HEK293T (cell line): ENCODE data around the gene GCNT1.
A peak's percentile ranks its signal among the peaks of the same experiment; 100 is the strongest.

Experiments used
- CTCF ChIA-PET: fragments of 350-600 bp; formaldehyde crosslinking; extraction: SDS; loops from one replicate; lab custom pipeline; 2021; ENCODE audit warnings: antibody characterized with exemption, inconsistent platforms; lab: Yijun Ruan, JAX
- POLR2A ChIA-PET: fragments of 350-600 bp; formaldehyde crosslinking; extraction: SDS; loops from one replicate; lab custom pipeline; 2020; ENCODE audit warnings: antibody characterized with exemption, inconsistent platforms; lab: Yijun Ruan, JAX
- DNase-seq: peaks from one replicate; pipeline ENCODE4 v3.0.0; 2012; ENCODE audit warnings: mixed read lengths; ENCODE audit errors: extremely low spot score
- ARNT ChIP-seq: fragments of 450-650 bp; IDR thresholded peaks from 2 replicates; pipeline ENCODE4 v1.6.1; 2017; ENCODE audit warnings: mild to moderate bottlenecking
- BHLHE40 ChIP-seq: fragments of 450-650 bp; IDR thresholded peaks from 2 replicates; pipeline ENCODE4 v1.6.1; 2016; ENCODE audit warnings: mild to moderate bottlenecking, moderate library complexity, borderline replicate concordance
- CTBP1 ChIP-seq: fragments of 450-650 bp; IDR thresholded peaks from 2 replicates; pipeline ENCODE4 v1.6.1; 2016; ENCODE audit warnings: borderline replicate concordance
- ELF4 ChIP-seq: fragments of 450-650 bp; IDR thresholded peaks from 2 replicates; pipeline ENCODE4 v1.6.1; 2017; ENCODE audit warnings: antibody characterized with exemption
- FOXA1 ChIP-seq: fragments of 450-650 bp; IDR thresholded peaks from 2 replicates; pipeline ENCODE4 v1.6.1; 2016; ENCODE audit warnings: mild to moderate bottlenecking
- FOXK2 ChIP-seq: fragments of 450-650 bp; IDR thresholded peaks from 2 replicates; pipeline ENCODE4 v1.6.1; 2016; ENCODE audit warnings: mild to moderate bottlenecking
- FOXM1 ChIP-seq: fragments of 450-650 bp; IDR thresholded peaks from 2 replicates; pipeline ENCODE4 v1.6.1; 2017; ENCODE audit warnings: mild to moderate bottlenecking, borderline replicate concordance
- HDGF ChIP-seq: fragments of 450-650 bp; IDR thresholded peaks from 2 replicates; pipeline ENCODE4 v1.6.1; 2017; ENCODE audit warnings: antibody characterized with exemption, borderline replicate concordance
- L3MBTL2 ChIP-seq: fragments of 450-650 bp; conservative IDR thresholded peaks from 2 replicates; pipeline ENCODE4 v1.6.1; 2016; ENCODE audit warnings: mild to moderate bottlenecking
- LEF1 ChIP-seq: fragments of 450-650 bp; IDR thresholded peaks from 2 replicates; pipeline ENCODE4 v1.6.1; 2017; ENCODE audit warnings: mild to moderate bottlenecking, borderline replicate concordance
- NFRKB ChIP-seq: fragments of 450-650 bp; IDR thresholded peaks from 2 replicates; pipeline ENCODE4 v1.6.1; 2016; ENCODE audit warnings: mild to moderate bottlenecking, moderate library complexity
- PKNOX1 ChIP-seq: fragments of 450-650 bp; IDR thresholded peaks from 2 replicates; pipeline ENCODE4 v1.6.1; 2016
- SP1 ChIP-seq: fragments of 450-650 bp; IDR thresholded peaks from 2 replicates; pipeline ENCODE4 v1.6.1; 2017
- SUZ12 ChIP-seq: fragments of 450-650 bp; IDR thresholded peaks from 2 replicates; pipeline ENCODE4 v1.6.1; 2016; ENCODE audit warnings: mild to moderate bottlenecking
- TARDBP ChIP-seq: fragments of 450-650 bp; IDR thresholded peaks from 2 replicates; pipeline ENCODE4 v1.6.1; 2016
- ZNF384 ChIP-seq: fragments of 450-650 bp; IDR thresholded peaks from 2 replicates; pipeline ENCODE4 v1.6.1; 2016

The GCNT1 gene

GRCh38 chr9:76451234-76451633, 7.7 kb upstream of the GCNT1 start:
- ChIA-PET CTCF (no interaction called here), POLR2A (no interaction called here)
- no peak for TF ChIP-seq HDGF
- DNase-seq, result no peak

GRCh38 chr9:76452839-76453238, 6.1 kb upstream of the GCNT1 start:
- POLR2A ChIA-PET, result no interaction called here
- CTCF ChIA-PET, result no interaction called here

GRCh38 chr9:76453785-76454184, 5.2 kb upstream of the GCNT1 start:
- POLR2A ChIA-PET, result no interaction called here
- DNase-seq, result no peak
- TF ChIP-seq SUZ12 (no peak), ELF4 (no peak), TARDBP (no peak), FOXK2 (no peak), HDGF (no peak), LEF1 (no peak), PKNOX1 (no peak), FOXM1 (no peak), L3MBTL2 (no peak), FOXA1 (no peak), BHLHE40 (no peak), CTBP1 (no peak), SP1 (no peak), NFRKB (no peak), ARNT (no peak), ZNF384 (no peak)
- CTCF ChIA-PET, result no interaction called here

More at GRCh38 chr9:76452839-76453238, 6.1 kb upstream of the GCNT1 start:
- no peak for DNase-seq
- TF ChIP-seq ARNT, result no peak
- no peak for TF ChIP-seq SUZ12
- no peak for TF ChIP-seq NFRKB
- no peak for TF ChIP-seq SP1
- TF ChIP-seq TARDBP, result no peak
- no peak for TF ChIP-seq FOXK2
- no peak for TF ChIP-seq ZNF384
- no peak for TF ChIP-seq ELF4
- no peak for TF ChIP-seq L3MBTL2
- TF ChIP-seq PKNOX1, result no peak
- no peak for TF ChIP-seq FOXM1
- no peak for TF ChIP-seq LEF1
- TF ChIP-seq FOXA1, result no peak
- no peak for TF ChIP-seq CTBP1
- no peak for TF ChIP-seq HDGF
- no peak for TF ChIP-seq BHLHE40

GRCh38 chr9:76454311-76454710, 4.7 kb upstream of the GCNT1 start:
- no peak for TF ChIP-seq FOXK2
- TF ChIP-seq TARDBP, result no peak
- no peak for TF ChIP-seq SUZ12
- no peak for TF ChIP-seq PKNOX1
- no peak for TF ChIP-seq ELF4
- TF ChIP-seq NFRKB, result no peak
- TF ChIP-seq FOXM1, result no peak
- no peak for TF ChIP-seq HDGF
- POLR2A ChIA-PET, result no interaction called here
- DNase-seq, result no peak
- CTCF ChIA-PET, result no interaction called here

- ChIA-PET CTCF (no interaction called here), POLR2A (interaction anchor here (0.9 kb wide), 1 partner anchor 62 kb away, joined by 3 read pairs; the partner anchor contains the start of gene RFK)
- DNase-seq, result no peak
- TF ChIP-seq ZNF384, result no peak
These were observed 2.6 kb upstream of the GCNT1 start for GRCh38 chr9:76456202-76456926.

- ChIA-PET CTCF (interaction anchor here (1.2 kb wide), 1 partner anchor 13 kb away, joined by 5 read pairs; no protein-coding TSS in a partner anchor), POLR2A (no interaction called here)
- DNase-seq, result peak; percentile 58
- TF ChIP-seq L3MBTL2 (peak; percentile 45), ZNF384 (no peak), CTBP1 (no peak), LEF1 (no peak), SP1 (no peak), PKNOX1 (peak; percentile 46), NFRKB (no peak), BHLHE40 (no peak)
These were observed 983 bp downstream of the GCNT1 start for GRCh38 chr9:76459694-76460635.
